ENCODE measurements around the gene TFAP2A.

The TFAP2A gene

GRCh38 chr6:10426781-10427279 lies 12.0 kb upstream of the TFAP2A start:
- Histone ChIP-seq H3K27me3 (ENCODE audit: control insufficient read depth in 2 of 2, insufficient read depth in 2 of 2, low read length in 2 of 2) (peaks cover 40 to 47% of the 10 kb centered on the region in 2 donors), H3K9ac (ENCODE audit: low read depth in 1 of 2, low read length in 2 of 2) (no peak overlapping the region), H3K9me3 (ENCODE audit: control insufficient read depth in 2 of 2, low read length in 2 of 2) (no peaks in the 10 kb centered on the region), H3K4me3 (ENCODE audit: low read length in 2 of 2) (peak overlapping the region; percentile 62 to 72), H3K4me1 (ENCODE audit: control insufficient read depth in 2 of 2, insufficient read depth in 2 of 2, low read length in 2 of 2) (peaks cover 8 to 13% of the 10 kb centered on the region in 2 donors), H3K36me3 (ENCODE audit: control insufficient read depth in 2 of 2, insufficient read depth in 2 of 2, low read length in 2 of 2) (no peaks in the 10 kb centered on the region), H3K27ac (ENCODE audit: low read depth in 2 of 2, low read length in 2 of 2) (no peak overlapping the region)

- H3K9ac ChIP-seq (ENCODE audit: low read depth in 1 of 2, low read length in 2 of 2) = peak overlapping the region; percentile 24 to 40
- H3K4me3 ChIP-seq (ENCODE audit: low read length in 2 of 2) = peak overlapping the region; percentile 62 to 72
- peaks cover 47 to 54% of the 10 kb centered on the region in 2 donors for H3K27me3 ChIP-seq (ENCODE audit: control insufficient read depth in 2 of 2, insufficient read depth in 2 of 2, low read length in 2 of 2)
- H3K36me3 ChIP-seq (ENCODE audit: control insufficient read depth in 2 of 2, insufficient read depth in 2 of 2, low read length in 2 of 2) = no peaks in the 10 kb centered on the region
- H3K9me3 ChIP-seq (ENCODE audit: control insufficient read depth in 2 of 2, low read length in 2 of 2) = no peaks in the 10 kb centered on the region
- no peak overlapping the region for H3K27ac ChIP-seq (ENCODE audit: low read depth in 2 of 2, low read length in 2 of 2)
- peaks cover 8 to 13% of the 10 kb centered on the region in 2 donors for H3K4me1 ChIP-seq (ENCODE audit: control insufficient read depth in 2 of 2, insufficient read depth in 2 of 2, low read length in 2 of 2)
Observed at GRCh38 chr6:10425975-10426780, 11.3 kb upstream of the TFAP2A start.

GRCh38 chr6:10425176-10425974 lies 10.5 kb upstream of the TFAP2A start:
- Histone ChIP-seq H3K27me3 (ENCODE audit: control insufficient read depth in 2 of 2, insufficient read depth in 2 of 2, low read length in 2 of 2) (peaks cover 55 to 62% of the 10 kb centered on the region in 2 donors), H3K36me3 (ENCODE audit: control insufficient read depth in 2 of 2, insufficient read depth in 2 of 2, low read length in 2 of 2) (no peaks in the 10 kb centered on the region), H3K4me1 (ENCODE audit: control insufficient read depth in 2 of 2, insufficient read depth in 2 of 2, low read length in 2 of 2) (peaks cover 8 to 13% of the 10 kb centered on the region in 2 donors), H3K9me3 (ENCODE audit: control insufficient read depth in 2 of 2, low read length in 2 of 2) (no peaks in the 10 kb centered on the region), H3K4me3 (ENCODE audit: low read length in 2 of 2) (peak overlapping the region; percentile 62 to 72), H3K9ac (ENCODE audit: low read depth in 1 of 2, low read length in 2 of 2) (no peak overlapping the region), H3K27ac (ENCODE audit: low read depth in 2 of 2, low read length in 2 of 2) (no peak overlapping the region)

- Histone ChIP-seq H3K4me3 (ENCODE audit: low read length in 2 of 2) (no peak overlapping the region), H3K27me3 (ENCODE audit: control insufficient read depth in 2 of 2, insufficient read depth in 2 of 2, low read length in 2 of 2) (peaks cover 62 to 71% of the 10 kb centered on the region in 2 donors), H3K9ac (ENCODE audit: low read depth in 1 of 2, low read length in 2 of 2) (no peak overlapping the region), H3K36me3 (ENCODE audit: control insufficient read depth in 2 of 2, insufficient read depth in 2 of 2, low read length in 2 of 2) (no peaks in the 10 kb centered on the region), H3K27ac (ENCODE audit: low read depth in 2 of 2, low read length in 2 of 2) (no peak overlapping the region), H3K9me3 (ENCODE audit: control insufficient read depth in 2 of 2, low read length in 2 of 2) (no peaks in the 10 kb centered on the region), H3K4me1 (ENCODE audit: control insufficient read depth in 2 of 2, insufficient read depth in 2 of 2, low read length in 2 of 2) (peaks cover 8 to 13% of the 10 kb centered on the region in 2 donors)
Observed at GRCh38 chr6:10424040-10424439, 9.2 kb upstream of the TFAP2A start.

- peaks cover 74 to 83% of the 10 kb centered on the region in 2 donors for H3K27me3 ChIP-seq (ENCODE audit: control insufficient read depth in 2 of 2, insufficient read depth in 2 of 2, low read length in 2 of 2)
- H3K4me3 ChIP-seq (ENCODE audit: low read length in 2 of 2) = no peak overlapping the region
- no peak overlapping the region for H3K27ac ChIP-seq (ENCODE audit: low read depth in 2 of 2, low read length in 2 of 2)
- peaks cover 8 to 13% of the 10 kb centered on the region in 2 donors for H3K4me1 ChIP-seq (ENCODE audit: control insufficient read depth in 2 of 2, insufficient read depth in 2 of 2, low read length in 2 of 2)
- H3K36me3 ChIP-seq (ENCODE audit: control insufficient read depth in 2 of 2, insufficient read depth in 2 of 2, low read length in 2 of 2) = no peaks in the 10 kb centered on the region
- no peak overlapping the region for H3K9ac ChIP-seq (ENCODE audit: low read depth in 1 of 2, low read length in 2 of 2)
- H3K9me3 ChIP-seq (ENCODE audit: control insufficient read depth in 2 of 2, low read length in 2 of 2) = no peaks in the 10 kb centered on the region
Observed at GRCh38 chr6:10422737-10423034, 7.8 kb upstream of the TFAP2A start.

GRCh38 chr6:10421921-10422736 lies 7.3 kb upstream of the TFAP2A start:
- Histone ChIP-seq H3K36me3 (ENCODE audit: control insufficient read depth in 2 of 2, insufficient read depth in 2 of 2, low read length in 2 of 2) (no peaks in the 10 kb centered on the region), H3K9ac (ENCODE audit: low read depth in 1 of 2, low read length in 2 of 2) (no peak overlapping the region), H3K4me1 (ENCODE audit: control insufficient read depth in 2 of 2, insufficient read depth in 2 of 2, low read length in 2 of 2) (peaks cover 8 to 13% of the 10 kb centered on the region in 2 donors), H3K4me3 (ENCODE audit: low read length in 2 of 2) (no peak overlapping the region), H3K27ac (ENCODE audit: low read depth in 2 of 2, low read length in 2 of 2) (no peak overlapping the region), H3K27me3 (ENCODE audit: control insufficient read depth in 2 of 2, insufficient read depth in 2 of 2, low read length in 2 of 2) (peaks cover 80 to 85% of the 10 kb centered on the region in 2 donors), H3K9me3 (ENCODE audit: control insufficient read depth in 2 of 2, low read length in 2 of 2) (no peaks in the 10 kb centered on the region)

- H3K9me3 ChIP-seq (ENCODE audit: control insufficient read depth in 2 of 2, low read length in 2 of 2) = no peaks in the 10 kb centered on the region
- H3K4me1 ChIP-seq (ENCODE audit: control insufficient read depth in 2 of 2, insufficient read depth in 2 of 2, low read length in 2 of 2) = peaks cover 4 to 8% of the 10 kb centered on the region in 2 donors
- H3K27me3 ChIP-seq (ENCODE audit: control insufficient read depth in 2 of 2, insufficient read depth in 2 of 2, low read length in 2 of 2) = peaks cover 87 to 88% of the 10 kb centered on the region in 2 donors
Observed at GRCh38 chr6:10421158-10421920, 6.5 kb upstream of the TFAP2A start.

GRCh38 chr6:10420546-10421157 lies 5.8 kb upstream of the TFAP2A start:
- H3K27me3 ChIP-seq (ENCODE audit: control insufficient read depth in 2 of 2, insufficient read depth in 2 of 2, low read length in 2 of 2) = peaks cover 89 to 90% of the 10 kb centered on the region in 2 donors
- H3K9me3 ChIP-seq (ENCODE audit: control insufficient read depth in 2 of 2, low read length in 2 of 2) = no peaks in the 10 kb centered on the region
- no peaks in the 10 kb centered on the region for H3K36me3 ChIP-seq (ENCODE audit: control insufficient read depth in 2 of 2, insufficient read depth in 2 of 2, low read length in 2 of 2)
- no peak overlapping the region for H3K27ac ChIP-seq (ENCODE audit: low read depth in 2 of 2, low read length in 2 of 2)
- H3K4me3 ChIP-seq (ENCODE audit: low read length in 2 of 2) = no peak overlapping the region
- H3K4me1 ChIP-seq (ENCODE audit: control insufficient read depth in 2 of 2, insufficient read depth in 2 of 2, low read length in 2 of 2) = peaks cover 0 to 8% of the 10 kb centered on the region in 2 donors
- no peak overlapping the region for H3K9ac ChIP-seq (ENCODE audit: low read depth in 1 of 2, low read length in 2 of 2)

More at GRCh38 chr6:10421158-10421920, 6.5 kb upstream of the TFAP2A start:
- no peak overlapping the region for H3K4me3 ChIP-seq (ENCODE audit: low read length in 2 of 2)
- no peaks in the 10 kb centered on the region for H3K36me3 ChIP-seq (ENCODE audit: control insufficient read depth in 2 of 2, insufficient read depth in 2 of 2, low read length in 2 of 2)
- no peak overlapping the region for H3K27ac ChIP-seq (ENCODE audit: low read depth in 2 of 2, low read length in 2 of 2)
- no peak overlapping the region for H3K9ac ChIP-seq (ENCODE audit: low read depth in 1 of 2, low read length in 2 of 2)
